Adrenal gland (tissue), 5 donors: ENCODE results near the gene PLA2G2C.

Source experiments
- CTCF ChIP-seq, 6 experiments: fragments of 450-650 bp in 4 of 6; fragments of 200-600 bp in 2 of 6; sonication (generic) in 1 of 6; IDR thresholded peaks; 1 replicate in 5 of 6; 2 replicates in 1 of 6; pipeline versions ENCODE4 v1.5.1 to v1.8.0; 2016 to 2021; ENCODE audit warnings: antibody characterized with exemption in 6 of 6, mild to moderate bottlenecking in 2 of 6, moderate library complexity in 1 of 6
- POLR2A ChIP-seq, 2 donors: fragments of 450-650 bp; IDR thresholded peaks; one replicate each; pipeline ENCODE4 v1.6.1; 2017; ENCODE audit warnings: antibody characterized with exemption in 2 of 2, mild to moderate bottlenecking in 2 of 2, moderate library complexity in 1 of 2
- donor health status: DM: no; HTN: no; CAD: no.

DNA sequence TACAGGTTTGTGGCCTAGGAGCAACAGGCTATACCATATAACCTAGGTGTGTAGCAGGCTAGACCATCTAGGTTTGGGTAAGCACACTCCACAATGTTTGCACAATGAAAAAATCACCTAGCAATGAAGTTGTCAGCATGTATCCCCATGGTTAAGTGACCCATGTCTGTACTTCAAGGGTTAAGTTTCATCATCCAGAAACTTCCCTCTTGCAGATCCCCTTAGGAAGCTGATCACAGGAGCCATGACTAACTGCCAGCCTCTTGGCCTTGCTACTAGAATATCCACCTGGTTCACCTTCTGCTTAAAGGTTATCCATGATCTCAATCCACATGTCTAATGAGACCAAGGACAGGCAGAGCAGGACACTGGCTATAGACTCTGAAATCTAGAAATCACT is 3.9 kb downstream of the PLA2G2C start:
- no peak for TF ChIP-seq CTCF (IDR thresholded peaks at IDR 0.05)
- no peak for TF ChIP-seq POLR2A (IDR thresholded peaks at IDR 0.05)
